NCI-H1092 (cell line): ENCODE results near the gene SLC5A9.
"Not testable (repeated sequence)": the region's sequence is repeated elsewhere in the genome, so short reads cannot be mapped to it uniquely, and the experiment has no call there.

Experiments
- DNase-seq: peaks from one replicate; lab custom pipeline; 2025; lab: John Stamatoyannopoulos, UW

Gene SLC5A9

GRCh38 chr1:48222501-48223242 lies at the start of gene SLC5A9:
TSS of gene SLC5A9 (plus strand) at chr1:48222716. CDS start at chr1:48222737, 21 bp downstream.
- no peak for DNase-seq

GRCh38 chr1:48175116-48175515 lies 47.4 kb upstream of the SLC5A9 start:
- no peak for DNase-seq

GRCh38 chr1:48177257-48177656 lies 45.3 kb upstream of the SLC5A9 start:
- no peak for DNase-seq

- no peak for DNase-seq
These were observed 40.7 kb upstream of the SLC5A9 start for GRCh38 chr1:48181669-48182367.

- peak; percentile 55 for DNase-seq
These were observed 40.1 kb upstream of the SLC5A9 start for GRCh38 chr1:48182439-48182838.

- DNase-seq: no peak
These were observed 36.1 kb upstream of the SLC5A9 start for GRCh38 chr1:48186306-48186839.

- DNase-seq: no peak
These were observed 34.5 kb upstream of the SLC5A9 start for GRCh38 chr1:48187969-48188563.

- DNase-seq: no peak
These were observed 31.6 kb upstream of the SLC5A9 start for GRCh38 chr1:48190881-48191280.

GRCh38 chr1:48194801-48195200 lies 27.7 kb upstream of the SLC5A9 start:
- DNase-seq: no peak

- no peak for DNase-seq
These were observed 26.3 kb upstream of the SLC5A9 start for GRCh38 chr1:48196237-48196636.

- no peak for DNase-seq
These were observed 23.5 kb upstream of the SLC5A9 start for GRCh38 chr1:48198970-48199369.

GRCh38 chr1:48200166-48200900 lies 22.2 kb upstream of the SLC5A9 start:
- DNase-seq: no peak

GRCh38 chr1:48202030-48202752 lies 20.3 kb upstream of the SLC5A9 start:
- peak; percentile 34 for DNase-seq

- no peak for DNase-seq
These were observed 19.1 kb upstream of the SLC5A9 start for GRCh38 chr1:48203287-48203900.

GRCh38 chr1:48205522-48205921 lies 17.0 kb upstream of the SLC5A9 start:
- DNase-seq: no peak

- DNase-seq: no peak
These were observed 16.1 kb upstream of the SLC5A9 start for GRCh38 chr1:48206371-48206770.

GRCh38 chr1:48207131-48207530 lies 15.4 kb upstream of the SLC5A9 start:
- DNase-seq: no peak

- no peak for DNase-seq
These were observed 14.9 kb upstream of the SLC5A9 start for GRCh38 chr1:48207536-48208075.

- DNase-seq: no peak
These were observed 14.3 kb upstream of the SLC5A9 start for GRCh38 chr1:48208251-48208650.

GRCh38 chr1:48208652-48209051 lies 13.9 kb upstream of the SLC5A9 start:
- no peak for DNase-seq

GRCh38 chr1:48213462-48213861 lies 9.1 kb upstream of the SLC5A9 start:
- DNase-seq: not testable (repeated sequence)
